Activated naive CD8-positive, alpha-beta T cell treated with anti-CD3 and anti-CD28 coated beads for 36 hours (primary cell): Measurements from ENCODE around the gene ZBTB11. TPM values are rescaled to one million over a fixed set of nuclear protein-coding genes. Genes with fewer than 3 reads are reported as not detected.
"Not testable (repeated sequence)": the region's sequence is repeated elsewhere in the genome, so short reads cannot be mapped to it uniquely, and the experiment has no call there.

Experiments used
- DNase-seq: peaks from one replicate; pipeline ENCODE4 v3.0.0; 2021
- H3K27ac Mint-ChIP-seq: one replicate; pipeline ENCODE4 v1.8.0; 2022; ENCODE audit warnings: mild to moderate bottlenecking, moderate library complexity, mixed read lengths
- H3K27me3 Mint-ChIP-seq: one replicate; pipeline ENCODE4 v1.8.0; 2022; ENCODE audit warnings: mild to moderate bottlenecking, mixed read lengths
- H3K36me3 Mint-ChIP-seq: one replicate; pipeline ENCODE4 v1.8.0; 2021; ENCODE audit warnings: mild to moderate bottlenecking, mixed read lengths
- H3K4me1 Mint-ChIP-seq: one replicate; pipeline ENCODE4 v1.8.0; 2021; ENCODE audit warnings: mixed read lengths
- H3K4me3 Mint-ChIP-seq: one replicate; pipeline ENCODE4 v1.8.0; 2022; ENCODE audit warnings: mild to moderate bottlenecking, moderate library complexity, mixed read lengths
- H3K9me3 Mint-ChIP-seq: one replicate; pipeline ENCODE4 v1.8.0; 2022; ENCODE audit warnings: mixed read lengths
- total RNA-seq, 2 experiments: library from RNA; stranded (reverse); gene quantifications; one replicate each; pipeline ENCODE4 v1.2.3, GENCODE V29; 2021

ZBTB11 gene
- 10 to 100 TPM; 23.8 to 24.3 TPM for total RNA-seq

- Mint-ChIP-seq H3K4me3 (peak within 1 kb of the TSS; percentile 90), H3K27ac (peak within 1 kb of the TSS; percentile 94), H3K36me3 (peaks cover 47% of the 10 kb centered on the region), H3K27me3 (no peaks in the 10 kb centered on the region), H3K9me3 (no peaks in the 10 kb centered on the region), H3K4me1 (peaks cover 49% of the 10 kb centered on the region)
- DNase-seq, result peak; percentile 99
Observed at GRCh38 chr3:101676765-101677435, at the start of gene ZBTB11. Gene ZBTB11 (minus strand): TSS chr3:101677132. CDS start chr3:101676914, 218 bp downstream.

- peaks cover 29% of the 10 kb centered on the region for H3K4me1 Mint-ChIP-seq
- H3K9me3 Mint-ChIP-seq, result no peaks in the 10 kb centered on the region
- H3K4me3 Mint-ChIP-seq, result peak overlapping the region; percentile 96
- no peak overlapping the region for H3K27ac Mint-ChIP-seq
- peaks cover 4% of the 10 kb centered on the region for H3K36me3 Mint-ChIP-seq
- H3K27me3 Mint-ChIP-seq, result no peaks in the 10 kb centered on the region
- DNase-seq, result no peak
Observed at GRCh38 chr3:101725890-101726275, 49.0 kb upstream of the ZBTB11 start.

GRCh38 chr3:101725194-101725889, 48.4 kb upstream of the ZBTB11 start:
- Mint-ChIP-seq H3K36me3 (peaks cover 4% of the 10 kb centered on the region), H3K27ac (peak overlapping the region; percentile 98), H3K27me3 (no peaks in the 10 kb centered on the region), H3K4me3 (peak overlapping the region; percentile 96), H3K4me1 (peaks cover 33% of the 10 kb centered on the region), H3K9me3 (no peaks in the 10 kb centered on the region)
- peak; percentile 29 for DNase-seq

GRCh38 chr3:101724329-101725193, 47.6 kb upstream of the ZBTB11 start, which contains the start of gene CEP97:
Gene CEP97 (plus strand): TSS chr3:101724614. CDS start chr3:101724677, 63 bp downstream.
- H3K4me3 Mint-ChIP-seq, result peak within 1 kb of the TSS; percentile 96
- peaks cover 4% of the 10 kb centered on the region for H3K36me3 Mint-ChIP-seq
- peaks cover 33% of the 10 kb centered on the region for H3K4me1 Mint-ChIP-seq
- DNase-seq, result peak; percentile 89
- peak within 1 kb of the TSS; percentile 98 for H3K27ac Mint-ChIP-seq
- no peaks in the 10 kb centered on the region for H3K9me3 Mint-ChIP-seq
- H3K27me3 Mint-ChIP-seq, result no peaks in the 10 kb centered on the region

- H3K9me3 Mint-ChIP-seq, result no peaks in the 10 kb centered on the region
- no peaks in the 10 kb centered on the region for H3K27me3 Mint-ChIP-seq
- H3K27ac Mint-ChIP-seq, result peak overlapping the region; percentile 81
- no peak for DNase-seq
- peak overlapping the region; percentile 35 for H3K4me3 Mint-ChIP-seq
- H3K4me1 Mint-ChIP-seq, result peaks cover 33% of the 10 kb centered on the region
- peaks cover 2% of the 10 kb centered on the region for H3K36me3 Mint-ChIP-seq
Observed at GRCh38 chr3:101722394-101723173, 45.7 kb upstream of the ZBTB11 start.

- DNase-seq, result peak; percentile 8
- Mint-ChIP-seq H3K4me3 (peak overlapping the region; percentile 35), H3K27ac (peak overlapping the region; percentile 81), H3K9me3 (no peaks in the 10 kb centered on the region), H3K4me1 (peaks cover 31% of the 10 kb centered on the region), H3K27me3 (no peaks in the 10 kb centered on the region), H3K36me3 (no peaks in the 10 kb centered on the region)
Observed at GRCh38 chr3:101720851-101721840, 44.2 kb upstream of the ZBTB11 start.

- Mint-ChIP-seq H3K27ac (no peak overlapping the region), H3K9me3 (no peaks in the 10 kb centered on the region), H3K4me1 (peaks cover 24% of the 10 kb centered on the region), H3K4me3 (no peak overlapping the region), H3K36me3 (no peaks in the 10 kb centered on the region), H3K27me3 (no peaks in the 10 kb centered on the region)
- no peak for DNase-seq
Observed at GRCh38 chr3:101719604-101720185, 42.8 kb upstream of the ZBTB11 start.

- Mint-ChIP-seq H3K9me3 (no peaks in the 10 kb centered on the region), H3K27me3 (no peaks in the 10 kb centered on the region), H3K27ac (no peak overlapping the region), H3K4me3 (no peak overlapping the region), H3K4me1 (peaks cover 19% of the 10 kb centered on the region), H3K36me3 (no peaks in the 10 kb centered on the region)
- no peak for DNase-seq
Observed at GRCh38 chr3:101718455-101718854, 41.5 kb upstream of the ZBTB11 start.

GRCh38 chr3:101709126-101709525, 32.2 kb upstream of the ZBTB11 start:
- Mint-ChIP-seq H3K4me1 (no peaks in the 10 kb centered on the region), H3K27me3 (no peaks in the 10 kb centered on the region), H3K4me3 (no peak overlapping the region), H3K36me3 (no peaks in the 10 kb centered on the region), H3K27ac (no peak overlapping the region), H3K9me3 (no peaks in the 10 kb centered on the region)
- no peak for DNase-seq

- not testable (repeated sequence) for H3K27ac Mint-ChIP-seq, H3K27me3 Mint-ChIP-seq, H3K4me1 Mint-ChIP-seq, DNase-seq, H3K9me3 Mint-ChIP-seq, H3K36me3 Mint-ChIP-seq, H3K4me3 Mint-ChIP-seq
Observed at GRCh38 chr3:101704639-101705038, 27.7 kb upstream of the ZBTB11 start.

GRCh38 chr3:101703169-101703568, 26.2 kb upstream of the ZBTB11 start:
- Mint-ChIP-seq H3K4me1 (no peaks in the 10 kb centered on the region), H3K36me3 (no peaks in the 10 kb centered on the region), H3K4me3 (no peak overlapping the region), H3K27ac (no peak overlapping the region), H3K9me3 (no peaks in the 10 kb centered on the region), H3K27me3 (no peaks in the 10 kb centered on the region)
- no peak for DNase-seq

- Mint-ChIP-seq H3K9me3 (no peaks in the 10 kb centered on the region), H3K36me3 (no peaks in the 10 kb centered on the region), H3K27ac (no peak overlapping the region), H3K27me3 (no peaks in the 10 kb centered on the region), H3K4me3 (no peak overlapping the region), H3K4me1 (no peaks in the 10 kb centered on the region)
- no peak for DNase-seq
Observed at GRCh38 chr3:101702726-101703125, 25.8 kb upstream of the ZBTB11 start.
